Erythroblast (primary cell): ENCODE measurements around the gene ATG7.

Source experiments
- GATA1 ChIP-seq: IDR thresholded peaks from 2 replicates; pipeline ENCODE4 v1.6.1; 2011; ENCODE audit warnings: low read depth, mild to moderate bottlenecking, control low read depth, low read length, moderate library complexity
- POLR2A ChIP-seq: IDR thresholded peaks from 2 replicates; pipeline ENCODE4 v1.6.1; 2011; ENCODE audit warnings: mild to moderate bottlenecking, low read length

- TF ChIP-seq POLR2A (no peak), GATA1 (no peak)
Observed at GRCh38 chr3:11452885-11453847, 181.0 kb downstream of the ATG7 start.
